Mesenteric fat pad (tissue), 1 donor: ENCODE results near the gene RXRB. TPM values are rescaled to one million over a fixed set of nuclear protein-coding genes. Genes with fewer than 3 reads are reported as not detected.

ENCODE experiments used
- DNase-seq: peaks from one replicate; pipeline ENCODE4 v3.0.0-alpha.2; 2020; ENCODE audit warnings: low spot score
- total RNA-seq: library from RNA; stranded (reverse); fragmentation: NEBNext Ultra II Directional; extraction: Animal tissue kit (Norgen Biotek cat#: 25700); gene quantifications from one replicate; pipeline ENCODE4 v1.2.1, GENCODE V29; 2021
- donor health status: DM: yes; HTN: yes; CAD: no.

The RXRB gene
- total RNA-seq, 1 donor from 2014 or later: 35.8 TPM

DNA sequence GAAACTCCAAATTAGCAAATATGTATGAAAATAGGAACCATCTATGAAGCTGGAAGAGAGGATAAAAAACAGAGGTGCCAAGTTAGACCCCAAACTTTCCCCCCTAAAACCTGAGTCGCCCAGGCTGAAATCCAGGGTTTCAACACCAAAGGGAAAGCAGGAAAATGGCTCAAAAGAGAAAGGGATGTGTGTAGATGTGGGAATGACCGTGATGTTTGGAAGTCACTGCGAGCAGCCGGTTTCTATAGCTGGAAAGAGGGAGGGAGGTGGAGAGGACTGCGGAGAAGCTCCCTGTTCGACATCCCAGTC is 12.3 kb upstream of the RXRB start:
- no peak for DNase-seq

DNA sequence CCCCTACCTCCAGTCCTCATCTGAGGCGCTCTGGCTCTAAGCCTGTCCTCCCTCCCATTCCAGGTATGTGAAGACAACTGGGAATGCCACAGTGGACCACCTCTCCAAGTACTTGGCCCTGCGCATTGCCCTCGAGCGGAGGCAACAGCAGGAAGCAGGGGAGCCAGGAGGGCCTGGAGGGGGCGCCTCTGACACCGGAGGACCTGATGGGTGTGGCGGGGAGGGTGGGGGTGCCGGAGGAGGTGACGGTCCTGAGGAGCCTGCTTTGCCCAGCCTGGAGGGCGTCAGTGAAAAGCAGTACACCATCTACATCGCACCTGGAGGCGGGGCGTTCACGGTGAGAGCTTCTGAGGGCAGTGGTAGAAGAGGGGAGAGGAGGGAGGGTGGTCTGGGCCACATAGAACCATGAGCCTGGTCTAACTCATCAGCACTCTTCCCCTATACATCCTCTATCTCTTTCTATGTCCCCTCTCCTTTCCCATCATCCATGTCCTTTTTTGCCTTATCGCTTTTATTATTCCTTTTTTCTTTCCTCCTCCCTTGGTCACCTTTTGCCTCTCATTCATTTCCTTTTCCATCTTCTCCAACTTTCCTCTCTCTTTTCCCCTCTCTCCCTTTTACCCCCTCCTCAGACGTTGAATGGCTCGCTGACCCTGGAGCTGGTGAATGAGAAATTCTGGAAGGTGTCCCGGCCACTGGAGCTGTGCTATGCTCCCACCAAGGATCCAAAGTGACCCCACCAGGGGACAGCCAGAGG is 11.4 kb upstream of the RXRB start:
- peak; percentile 73 for DNase-seq

DNA sequence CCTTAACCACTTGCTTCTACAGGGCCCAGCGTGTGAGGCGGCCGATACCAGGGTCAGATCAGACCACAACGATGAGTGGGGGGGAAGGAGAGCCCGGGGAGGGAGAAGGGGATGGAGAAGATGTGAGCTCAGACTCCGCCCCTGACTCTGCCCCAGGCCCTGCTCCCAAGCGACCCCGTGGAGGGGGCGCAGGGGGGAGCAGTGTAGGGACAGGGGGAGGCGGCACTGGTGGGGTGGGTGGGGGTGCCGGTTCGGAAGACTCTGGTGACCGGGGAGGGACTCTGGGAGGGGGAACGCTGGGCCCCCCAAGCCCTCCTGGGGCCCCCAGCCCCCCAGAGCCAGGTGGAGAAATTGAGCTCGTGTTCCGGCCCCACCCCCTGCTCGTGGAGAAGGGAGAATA is 10.7 kb upstream of the RXRB start:
- peak; percentile 49 for DNase-seq

DNA sequence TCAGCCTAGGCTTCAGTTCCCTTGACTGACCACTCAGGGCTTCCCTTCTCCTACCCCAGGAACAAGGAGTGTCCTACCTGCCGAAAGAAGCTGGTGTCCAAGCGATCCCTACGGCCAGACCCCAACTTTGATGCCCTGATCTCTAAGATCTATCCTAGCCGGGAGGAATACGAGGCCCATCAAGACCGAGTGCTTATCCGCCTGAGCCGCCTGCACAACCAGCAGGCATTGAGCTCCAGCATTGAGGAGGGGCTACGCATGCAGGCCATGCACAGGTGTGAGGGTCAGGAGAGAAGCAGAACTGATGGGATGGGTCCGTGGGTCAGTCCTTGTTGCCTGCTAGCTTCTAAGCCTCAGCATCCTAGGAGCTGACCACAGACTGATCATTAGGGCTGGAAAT is 9.4 kb upstream of the RXRB start:
- DNase-seq: no peak

DNA sequence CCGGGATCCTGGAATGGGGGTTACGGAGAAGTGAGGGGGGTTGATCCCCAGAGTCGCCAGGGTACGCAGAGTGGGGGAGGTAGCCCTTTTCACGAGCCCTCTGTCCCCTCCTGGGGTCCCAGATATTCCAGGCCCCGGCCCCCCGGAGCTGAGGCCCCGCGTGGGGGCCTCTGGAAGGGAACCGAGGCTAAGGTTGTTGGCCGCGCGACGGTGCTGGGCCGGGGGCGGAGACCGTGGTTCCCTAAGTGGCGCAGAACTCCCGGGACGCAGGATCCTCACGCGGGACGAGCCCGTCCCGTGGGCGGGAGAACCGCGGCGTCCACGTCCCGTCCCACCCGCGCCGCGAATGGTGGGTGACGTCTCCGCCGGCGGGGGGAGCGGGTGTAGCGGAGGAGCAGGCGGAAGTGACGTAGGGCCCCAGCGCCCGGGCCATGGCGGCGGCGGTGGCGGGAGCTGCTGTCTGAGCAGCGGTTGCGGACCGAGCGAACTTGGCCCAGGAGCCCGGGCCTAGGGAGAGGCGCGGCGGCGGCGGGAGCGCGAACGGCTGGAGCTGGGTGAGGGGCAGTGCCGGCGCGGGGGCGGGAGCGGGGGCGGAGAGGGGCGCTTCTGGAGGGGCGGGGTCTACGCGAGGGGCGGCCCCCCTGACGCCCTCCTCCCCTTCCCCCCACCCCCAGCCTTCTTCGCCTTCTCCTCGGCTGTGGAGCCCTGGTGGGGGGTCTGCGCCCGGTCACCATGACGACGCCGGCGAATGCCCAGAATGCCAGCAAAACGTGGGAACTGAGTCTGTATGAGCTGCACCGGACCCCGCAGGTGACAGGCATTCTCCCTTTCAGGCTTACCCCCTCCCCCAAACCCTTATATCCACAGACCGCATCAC is 7.9 kb upstream of the RXRB start, which contains the start of gene RING1:
TSS of gene RING1 (plus strand) at position 410 of the 877 bp plus-strand sequence. CDS start at position 733, 323 bp downstream.
- DNase-seq: peak; percentile 96

DNA sequence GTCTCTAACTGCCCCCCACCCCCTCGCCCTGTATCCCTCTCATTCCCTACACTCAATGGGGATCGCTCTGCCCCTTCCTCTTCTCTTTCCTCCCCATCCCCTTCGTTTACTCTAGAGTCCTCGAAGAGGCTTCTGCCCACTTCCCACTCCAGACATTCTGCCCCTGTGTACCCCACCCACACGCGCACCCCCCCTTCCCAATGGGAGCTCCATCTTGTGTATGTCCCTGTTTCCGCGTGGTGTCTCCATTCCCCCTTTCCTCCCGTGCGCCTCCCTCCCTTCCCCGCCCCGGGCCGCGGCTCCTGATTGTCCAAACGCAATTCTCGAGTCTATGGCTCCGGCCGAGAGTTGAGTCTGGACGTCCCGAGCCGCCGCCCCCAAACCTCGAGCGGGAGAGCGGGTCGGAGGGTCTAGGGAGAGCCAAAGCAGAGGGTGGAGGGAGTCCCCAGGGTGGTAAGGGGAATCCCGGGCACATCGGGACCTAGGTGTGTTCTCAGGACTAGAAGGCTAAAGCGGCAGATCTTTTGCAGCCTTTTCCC is 7.2 kb upstream of the RXRB start:
- DNase-seq: peak; percentile 90

DNA sequence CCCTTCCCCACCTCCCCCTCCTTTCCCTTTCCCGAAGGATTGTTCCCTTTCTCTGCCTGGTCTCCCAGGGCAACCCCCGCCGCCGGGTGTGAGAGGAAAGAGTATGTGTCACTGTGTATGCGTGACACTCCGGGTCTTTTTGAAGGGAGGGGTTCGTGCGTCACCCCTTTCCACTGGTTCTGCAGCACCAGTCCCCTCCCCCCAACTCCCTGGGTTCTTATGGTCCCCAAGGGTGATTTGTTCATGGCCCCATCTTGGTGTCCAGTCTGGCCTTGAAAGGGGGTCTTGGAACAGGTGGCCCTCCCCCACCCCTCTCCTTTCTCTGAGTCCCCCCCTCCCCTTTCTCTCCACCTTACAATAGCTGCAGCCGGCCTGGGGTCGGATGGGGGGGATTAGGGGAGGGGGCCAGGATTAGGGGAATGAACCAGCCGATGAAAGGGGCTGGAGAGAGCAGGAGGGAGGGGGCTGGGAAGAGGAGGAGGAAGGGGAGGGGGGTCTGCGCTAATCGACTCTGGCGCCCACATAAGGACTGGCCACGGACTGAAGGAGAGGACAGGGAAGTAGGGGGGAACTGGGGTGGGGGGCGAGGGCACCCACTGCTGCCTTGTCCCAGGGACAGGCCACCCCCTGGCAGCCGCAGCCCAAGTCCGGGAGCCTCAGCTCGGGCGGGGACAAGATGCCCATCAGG is 6.5 kb upstream of the RXRB start:
- peak; percentile 72 for DNase-seq

DNA sequence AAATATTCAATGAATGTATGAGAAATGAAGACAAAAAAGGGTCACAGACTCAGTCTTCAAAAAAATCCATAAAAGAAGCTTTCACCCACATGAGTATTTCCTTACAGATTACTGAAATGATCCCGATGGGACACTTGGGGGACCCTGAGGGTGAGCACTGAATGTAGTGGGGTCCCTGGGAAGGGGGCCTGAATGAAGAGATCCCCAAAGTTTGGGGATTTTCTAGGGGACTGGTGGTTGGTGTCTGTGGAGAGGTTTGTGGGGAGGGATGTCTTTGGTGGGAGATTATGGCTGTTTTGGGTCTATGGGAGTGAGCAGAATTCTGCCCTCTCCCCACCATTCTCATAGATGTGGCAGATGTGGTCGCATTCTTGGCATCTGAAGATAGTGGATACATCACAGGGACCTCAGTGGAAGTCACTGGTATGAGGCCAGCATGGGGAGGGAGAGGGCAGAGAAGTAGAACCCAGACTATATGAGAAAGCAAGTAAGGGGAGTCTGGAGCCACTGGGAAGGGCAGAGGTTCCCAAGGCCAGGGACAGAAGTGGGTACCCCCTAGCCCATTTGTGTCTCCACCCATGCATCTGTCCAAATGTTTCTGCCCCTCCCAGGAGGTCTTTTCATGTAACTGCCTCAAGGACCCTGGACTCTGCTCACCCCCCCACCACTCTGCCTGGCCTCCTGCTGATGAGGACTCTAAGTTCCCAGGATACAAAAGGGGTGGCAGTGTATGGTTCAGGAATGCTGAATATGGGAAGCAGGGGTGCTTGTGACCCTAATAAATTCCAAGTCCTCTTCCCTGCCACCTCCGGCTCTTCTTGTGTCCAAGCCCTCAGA is 5.8 kb upstream of the RXRB start:
- peak; percentile 69 for DNase-seq

DNA sequence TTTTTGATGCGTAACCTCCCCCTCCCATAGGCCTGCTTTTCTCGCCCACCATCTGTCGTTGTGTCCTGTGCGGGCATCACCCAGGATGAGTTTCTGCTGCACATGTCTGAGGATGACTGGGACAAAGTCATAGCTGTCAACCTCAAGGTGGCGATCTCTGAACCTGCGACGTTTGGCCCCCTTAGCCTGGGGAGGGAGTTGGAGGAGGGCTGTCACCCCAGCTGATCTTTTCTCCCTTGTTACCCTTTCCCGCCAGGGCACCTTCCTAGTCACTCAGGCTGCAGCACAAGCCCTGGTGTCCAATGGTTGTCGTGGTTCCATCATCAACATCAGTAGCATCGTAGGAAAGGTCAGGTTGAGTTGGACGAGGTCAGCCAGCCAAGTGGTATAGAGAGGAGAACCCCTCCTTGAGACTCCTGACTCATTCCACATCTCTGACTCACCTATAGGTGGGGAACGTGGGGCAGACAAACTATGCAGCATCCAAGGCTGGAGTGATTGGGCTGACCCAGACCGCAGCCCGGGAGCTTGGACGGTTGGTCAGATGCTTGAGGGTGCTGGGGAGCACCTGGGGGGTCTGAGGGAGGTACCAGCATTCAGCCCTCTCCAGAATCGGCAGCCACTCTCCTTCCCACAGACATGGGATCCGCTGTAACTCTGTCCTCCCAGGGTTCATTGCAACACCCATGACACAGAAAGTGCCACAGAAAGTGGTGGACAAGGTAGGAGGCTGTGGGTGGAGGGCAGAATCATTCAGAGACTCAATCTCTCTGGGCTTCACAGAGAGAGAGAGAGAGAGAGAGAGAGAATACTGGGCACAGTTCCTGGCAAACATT is 4.9 kb upstream of the RXRB start:
- no peak for DNase-seq

DNA sequence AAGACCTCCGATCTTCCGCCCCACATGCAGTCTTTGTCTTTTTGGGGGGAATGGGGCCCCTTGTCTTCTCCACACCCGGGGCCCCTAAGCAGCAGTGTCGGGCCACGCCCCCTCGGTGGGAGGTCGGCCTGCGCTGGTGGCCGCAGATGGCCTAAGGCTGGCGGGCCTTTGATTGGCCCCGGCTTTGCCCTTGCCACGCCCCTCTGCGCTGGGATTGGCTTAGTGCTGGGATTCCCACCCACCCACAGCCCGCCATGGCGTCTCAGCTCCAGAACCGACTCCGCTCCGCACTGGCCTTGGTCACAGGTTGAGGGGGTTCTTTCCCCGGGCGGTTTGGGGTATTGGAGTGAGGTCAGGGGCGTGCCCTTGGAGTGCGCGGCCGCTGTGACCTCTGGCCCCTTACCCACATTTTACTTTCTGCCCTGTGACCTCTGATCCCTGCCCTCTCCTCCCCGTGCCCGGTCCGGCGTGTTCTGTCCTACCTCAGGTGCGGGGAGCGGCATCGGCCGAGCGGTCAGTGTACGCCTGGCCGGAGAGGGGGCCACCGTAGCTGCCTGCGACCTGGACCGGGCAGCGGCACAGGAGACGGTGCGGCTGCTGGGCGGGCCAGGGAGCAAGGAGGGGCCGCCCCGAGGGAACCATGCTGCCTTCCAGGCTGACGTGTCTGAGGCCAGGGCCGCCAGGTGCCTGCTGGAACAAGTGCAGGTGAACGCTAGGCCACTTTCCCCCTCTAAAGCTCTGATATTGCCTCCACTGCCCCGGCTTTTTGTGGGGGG is 4.1 kb upstream of the RXRB start, which contains the start of gene HSD17B8:
TSS of gene HSD17B8 (plus strand) at position 241 of the 776 bp plus-strand sequence. CDS start at position 255, 14 bp downstream.
- DNase-seq: peak; percentile 97

DNA sequence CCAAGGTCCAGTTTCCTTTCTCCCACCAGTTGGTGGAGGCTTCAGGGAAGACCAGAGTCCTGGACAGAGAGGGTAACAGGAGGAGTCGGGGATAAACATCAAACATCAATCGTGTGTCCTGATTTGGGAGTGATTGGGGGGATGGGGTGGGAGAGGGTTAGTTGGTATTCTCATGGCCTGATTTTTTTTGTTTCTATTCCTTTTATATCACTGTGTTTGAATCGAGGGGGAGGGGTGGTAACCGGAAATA is 3.6 kb upstream of the RXRB start:
- no peak for DNase-seq

DNA sequence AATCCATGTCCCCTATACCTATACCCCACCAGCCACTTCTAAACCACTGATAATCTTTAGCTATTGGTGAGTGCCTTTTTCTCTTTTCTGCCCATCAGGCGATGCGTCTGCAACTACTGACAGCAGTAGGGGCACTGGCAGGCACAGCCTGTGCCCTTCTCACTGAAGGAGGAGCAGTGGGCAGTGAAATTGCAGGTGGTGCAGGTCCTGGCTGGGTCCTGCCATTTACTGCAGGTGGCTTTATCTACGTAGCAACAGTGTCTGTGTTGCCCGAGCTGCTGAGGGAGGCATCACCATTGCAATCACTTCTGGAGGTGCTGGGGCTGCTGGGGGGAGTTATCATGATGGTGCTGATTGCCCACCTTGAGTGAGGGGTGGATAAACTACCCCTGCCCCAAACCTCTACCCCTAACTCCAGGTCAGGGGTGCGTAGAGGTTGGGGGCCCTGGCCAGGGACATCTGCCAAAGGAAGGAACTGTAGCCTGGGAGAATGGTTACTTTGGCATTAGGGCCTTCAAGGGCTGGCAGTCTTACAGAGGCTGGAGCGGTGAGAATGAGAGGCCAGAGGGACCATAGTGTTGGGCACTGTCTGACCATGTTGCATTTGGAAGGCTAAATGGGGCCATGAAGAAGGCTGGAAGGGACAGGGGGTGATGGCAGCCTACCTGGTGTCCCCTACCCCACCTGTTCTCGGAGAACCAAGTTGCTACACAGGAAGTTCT is 3.1 kb upstream of the RXRB start:
- DNase-seq: peak; percentile 51

DNA sequence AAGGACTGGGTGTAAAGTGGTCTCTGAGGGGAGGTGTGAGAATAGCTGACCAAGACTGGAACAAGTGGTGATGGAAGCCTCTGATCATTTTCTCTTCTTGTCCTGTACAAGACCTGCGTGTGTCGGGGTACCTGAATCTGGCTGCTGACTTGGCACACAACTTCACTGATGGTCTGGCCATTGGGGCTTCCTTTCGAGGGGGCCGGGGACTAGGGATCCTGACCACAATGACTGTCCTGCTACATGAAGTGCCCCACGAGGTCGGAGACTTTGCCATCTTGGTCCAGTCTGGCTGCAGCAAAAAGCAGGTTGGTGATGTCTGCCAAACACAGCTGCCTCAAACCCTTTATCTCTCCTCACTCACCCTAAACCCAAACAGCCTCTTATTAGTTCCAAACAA is 2.3 kb upstream of the RXRB start:
- peak; percentile 35 for DNase-seq

DNA sequence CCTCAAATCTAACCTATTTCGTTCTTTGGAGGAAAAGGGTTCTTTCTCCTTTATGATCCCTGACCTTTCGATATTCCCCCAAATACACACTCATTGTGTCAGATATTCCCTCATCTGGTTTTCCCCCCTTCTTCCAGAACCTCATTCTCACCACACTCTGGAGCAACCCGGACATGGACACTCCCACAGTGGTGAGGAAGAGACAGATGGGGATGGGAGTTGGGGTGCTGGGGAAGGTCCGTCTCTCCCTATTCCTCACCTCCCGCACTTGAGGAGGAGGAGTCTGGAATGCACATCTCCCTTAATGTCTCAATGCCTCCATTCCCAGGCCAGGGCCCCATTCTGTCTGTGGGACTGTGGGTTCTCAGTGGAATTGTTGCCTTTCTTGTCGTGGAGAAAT is 1.5 kb upstream of the RXRB start:
- DNase-seq: no peak

DNA sequence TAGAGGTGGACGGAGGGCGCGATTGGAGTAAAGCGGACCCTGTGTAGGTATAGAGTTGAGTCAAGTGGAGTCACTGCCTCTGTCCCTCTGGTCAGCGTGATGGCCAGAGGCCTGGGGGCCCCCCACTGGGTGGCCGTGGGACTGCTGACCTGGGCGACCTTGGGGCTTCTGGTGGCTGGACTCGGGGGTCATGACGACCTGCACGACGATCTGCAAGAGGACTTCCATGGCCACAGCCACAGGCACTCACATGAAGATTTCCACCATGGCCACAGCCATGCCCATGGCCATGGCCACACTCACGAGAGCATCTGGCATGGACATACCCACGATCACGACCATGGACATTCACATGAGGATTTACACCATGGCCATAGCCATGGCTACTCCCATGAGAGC is 681 bp upstream of the RXRB start:
- no peak for DNase-seq

DNA sequence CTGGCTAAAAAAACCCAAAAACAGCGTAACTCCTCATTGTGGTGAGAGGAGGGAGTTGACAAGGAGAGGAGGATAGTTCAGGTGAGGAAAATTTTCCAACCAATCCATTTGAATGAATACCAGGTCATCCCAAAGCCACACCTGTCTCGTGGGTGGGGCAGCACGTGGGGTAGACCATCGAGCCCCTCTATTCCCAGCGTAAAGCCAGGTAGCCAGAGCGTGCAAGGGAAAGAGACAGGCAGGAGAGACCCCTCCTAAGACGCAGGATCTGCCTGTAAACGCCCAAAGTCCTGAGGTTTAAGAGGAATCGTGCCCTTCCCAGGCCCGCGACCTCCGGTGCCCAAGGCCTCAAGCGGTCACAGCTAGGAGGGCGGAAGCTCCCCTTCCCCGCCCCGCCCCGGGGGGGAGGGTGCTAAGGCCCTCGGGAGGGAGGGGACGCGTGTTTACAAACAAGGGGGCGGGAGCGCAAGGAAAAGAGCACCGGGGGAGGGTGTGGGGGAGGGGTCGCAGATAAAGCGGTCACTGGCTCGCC is 712 bp downstream of the RXRB start:
- DNase-seq: no peak

DNA sequence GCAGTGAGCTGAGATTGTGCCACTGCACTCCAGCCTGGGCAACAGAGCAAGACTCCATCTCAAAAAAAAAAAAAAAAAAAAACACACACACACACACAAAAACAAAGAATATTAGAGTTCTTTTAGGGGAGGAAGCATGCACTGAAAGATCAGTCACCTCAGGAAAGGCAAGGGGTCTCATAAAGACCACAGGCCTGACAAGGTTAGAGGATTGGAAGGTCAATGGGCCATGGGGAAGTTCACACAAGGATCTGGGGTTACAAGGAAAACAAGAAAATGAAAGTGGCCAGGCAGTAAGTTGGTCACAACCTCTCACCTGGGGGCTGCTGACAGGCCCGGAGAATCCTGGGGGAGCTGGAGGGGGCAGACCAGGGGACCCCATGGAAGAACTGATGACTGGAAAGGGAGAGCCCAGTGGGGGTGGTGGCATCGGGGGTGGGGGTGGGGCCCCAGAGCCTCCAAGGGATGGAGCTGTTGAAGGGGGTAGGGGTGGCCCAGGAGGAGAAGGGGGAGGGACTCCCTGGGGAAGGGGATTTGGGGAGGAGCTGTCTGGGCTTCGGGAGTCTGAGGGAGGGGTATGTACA is 1.5 kb downstream of the RXRB start:
- no peak for DNase-seq
